GM12891 (cell line): ENCODE results near the gene CERS6.

Source experiments
- DNase-seq: peaks from one replicate; pipeline ENCODE4 v3.0.0; 2011; ENCODE audit warnings: low spot score; ENCODE audit not compliant: insufficient read length
- FAIRE-seq: peaks from 2 replicates; lab custom pipeline; 2011; peaks lifted over from hg19 to GRCh38; lab: Jason Lieb, UNC
- PAX5 ChIP-seq: IDR thresholded peaks from 2 replicates; pipeline ENCODE4 v1.6.1; 2011; ENCODE audit warnings: low read length, moderate library complexity, mild to moderate bottlenecking; ENCODE audit not compliant: insufficient read depth, severe bottlenecking
- POLR2A ChIP-seq: IDR thresholded peaks from 2 replicates; pipeline ENCODE4 v1.6.1; 2011; ENCODE audit warnings: low read depth, low read length, control low read depth
- POLR2AphosphoS5 ChIP-seq: IDR thresholded peaks from 2 replicates; pipeline ENCODE4 v1.6.1; 2011; ENCODE audit warnings: low read depth, low read length, control low read depth
- POU2F2 ChIP-seq: IDR thresholded peaks from 2 replicates; pipeline ENCODE4 v1.6.1; 2011; ENCODE audit warnings: low read depth, mild to moderate bottlenecking, control low read depth, low read length, moderate library complexity
- SPI1 ChIP-seq: IDR thresholded peaks from 2 replicates; pipeline ENCODE4 v1.6.1; 2011; ENCODE audit warnings: low read depth, low read length, control low read depth
- TAF1 ChIP-seq: IDR thresholded peaks from 2 replicates; pipeline ENCODE4 v1.6.1; 2011; ENCODE audit warnings: low read depth, low read length, control low read depth

Gene CERS6

GRCh38 chr2:168611091-168611490 is 155.0 kb downstream of the CERS6 start:
- no peak for FAIRE-seq
- TF ChIP-seq SPI1: no peak
- TF ChIP-seq TAF1: no peak
- no peak for TF ChIP-seq POU2F2
- TF ChIP-seq PAX5: no peak
- no peak for TF ChIP-seq POLR2A
- no peak for TF ChIP-seq POLR2AphosphoS5
- no peak for DNase-seq

- no peak for FAIRE-seq
- DNase-seq: no peak
- TF ChIP-seq SPI1: no peak
Observed at GRCh38 chr2:168611896-168612650, 156.0 kb downstream of the CERS6 start.

GRCh38 chr2:168612719-168613118 is 156.6 kb downstream of the CERS6 start:
- TF ChIP-seq POU2F2 (no peak), PAX5 (no peak), TAF1 (no peak), POLR2AphosphoS5 (no peak), SPI1 (no peak), POLR2A (no peak)
- no peak for FAIRE-seq
- DNase-seq: no peak

- DNase-seq: no peak
- TF ChIP-seq SPI1 (no peak), POU2F2 (no peak), POLR2A (no peak), POLR2AphosphoS5 (no peak), TAF1 (no peak), PAX5 (no peak)
- no peak for FAIRE-seq
Observed at GRCh38 chr2:168613551-168613950, 157.5 kb downstream of the CERS6 start.

- no peak for TF ChIP-seq POLR2AphosphoS5
- TF ChIP-seq PAX5: no peak
- TF ChIP-seq TAF1: no peak
- TF ChIP-seq SPI1: no peak
- TF ChIP-seq POU2F2: no peak
- DNase-seq (no peak), FAIRE-seq (no peak)
Observed at GRCh38 chr2:168614172-168615018, 158.3 kb downstream of the CERS6 start.

- TF ChIP-seq PAX5: no peak
- no peak for TF ChIP-seq POU2F2
- TF ChIP-seq SPI1: no peak
- TF ChIP-seq TAF1: no peak
- TF ChIP-seq POLR2AphosphoS5: no peak
- TF ChIP-seq POLR2A: no peak
- FAIRE-seq (no peak), DNase-seq (no peak)
Observed at GRCh38 chr2:168620554-168620953, 164.5 kb downstream of the CERS6 start.

GRCh38 chr2:168622559-168622958 is 166.5 kb downstream of the CERS6 start:
- FAIRE-seq: no peak
- DNase-seq: no peak

GRCh38 chr2:168624028-168624427 is 168.0 kb downstream of the CERS6 start:
- FAIRE-seq: no peak
- DNase-seq: no peak
- TF ChIP-seq TAF1 (no peak), SPI1 (peak; percentile 39; the same call in 1 of the 2 replicates), POLR2A (no peak), PAX5 (no peak), POU2F2 (no peak)

More at GRCh38 chr2:168622559-168622958, 166.5 kb downstream of the CERS6 start:
- no peak for TF ChIP-seq SPI1
- TF ChIP-seq POU2F2: no peak
- TF ChIP-seq PAX5: no peak
- TF ChIP-seq POLR2AphosphoS5: no peak
- no peak for TF ChIP-seq POLR2A
- TF ChIP-seq TAF1: no peak

- FAIRE-seq (no peak), DNase-seq (no peak)
- TF ChIP-seq POU2F2 (no peak), TAF1 (no peak), SPI1 (no peak), PAX5 (no peak), POLR2A (no peak), POLR2AphosphoS5 (no peak)
Observed at GRCh38 chr2:168626096-168626495, 170.0 kb downstream of the CERS6 start.

GRCh38 chr2:168626647-168627046 is 170.6 kb downstream of the CERS6 start:
- no peak for TF ChIP-seq SPI1
- TF ChIP-seq PAX5: no peak
- no peak for TF ChIP-seq POU2F2
- TF ChIP-seq POLR2A: no peak
- no peak for TF ChIP-seq TAF1
- no peak for TF ChIP-seq POLR2AphosphoS5
- FAIRE-seq: no peak
- DNase-seq: no peak
